HG03575 (cell line): ENCODE results near the gene AGAP1.

Source experiments
- ATAC-seq: cut with Tn5 transposase; IDR thresholded peaks from one replicate; pipeline ENCODE4 v1.9.1; 2021; ENCODE audit not compliant: unreplicated experiment, insufficient number of reproducible peaks, low FRiP score; ENCODE audit errors: extremely low read depth

AGAP1 gene

DNA sequence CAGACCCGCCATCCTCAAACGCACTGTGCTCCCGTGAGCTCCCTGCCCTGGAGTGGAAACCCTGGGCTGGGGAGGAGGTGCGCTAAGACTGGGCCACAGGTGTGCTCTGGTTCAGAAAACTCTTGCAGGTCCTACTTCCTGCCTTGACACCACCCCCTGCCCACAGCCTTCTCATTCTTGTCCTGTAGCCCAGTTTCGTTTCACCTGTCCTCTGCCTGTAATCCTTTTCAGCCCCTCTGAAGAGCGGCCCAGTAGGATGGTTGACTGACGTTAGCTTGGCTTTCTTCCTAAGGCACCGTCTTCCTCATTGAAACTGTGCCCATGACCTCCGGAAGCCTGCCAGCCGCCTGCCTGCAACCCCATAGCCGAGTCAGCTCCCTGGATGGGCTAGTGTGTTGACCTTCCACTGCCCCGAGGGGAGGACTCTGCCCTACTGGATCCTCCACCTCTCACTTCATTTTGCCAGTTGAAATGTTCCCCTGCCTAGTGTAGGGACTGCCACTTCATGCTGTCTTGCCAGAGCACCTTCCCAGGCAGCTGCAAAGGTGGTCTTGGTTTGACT lies 116.9 kb downstream of the AGAP1 start:
- no peak for ATAC-seq

GRCh38 chr2:235611349-235611748 lies 117.5 kb downstream of the AGAP1 start:
- ATAC-seq = no peak

DNA sequence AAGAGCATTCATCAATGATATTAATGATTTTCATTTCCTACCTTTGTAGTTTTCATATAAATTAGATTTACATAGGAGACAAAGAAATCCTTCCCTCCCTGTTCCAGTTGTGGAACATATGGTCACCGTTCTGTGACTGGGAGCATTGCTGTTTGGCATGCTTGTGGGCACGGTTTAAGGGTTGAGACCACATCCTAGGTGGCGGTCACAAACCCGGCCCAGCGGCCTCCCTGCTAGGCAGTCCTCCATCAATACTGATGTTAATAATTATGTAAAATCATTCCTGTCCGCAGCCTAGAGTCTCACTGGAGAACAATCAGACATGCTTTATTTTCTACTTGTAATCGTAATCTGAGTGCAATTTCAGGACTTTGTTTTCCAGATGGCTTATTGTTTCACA lies 117.9 kb downstream of the AGAP1 start:
- ATAC-seq = no peak

GRCh38 chr2:235612181-235612950 lies 118.5 kb downstream of the AGAP1 start:
- ATAC-seq = no peak

DNA sequence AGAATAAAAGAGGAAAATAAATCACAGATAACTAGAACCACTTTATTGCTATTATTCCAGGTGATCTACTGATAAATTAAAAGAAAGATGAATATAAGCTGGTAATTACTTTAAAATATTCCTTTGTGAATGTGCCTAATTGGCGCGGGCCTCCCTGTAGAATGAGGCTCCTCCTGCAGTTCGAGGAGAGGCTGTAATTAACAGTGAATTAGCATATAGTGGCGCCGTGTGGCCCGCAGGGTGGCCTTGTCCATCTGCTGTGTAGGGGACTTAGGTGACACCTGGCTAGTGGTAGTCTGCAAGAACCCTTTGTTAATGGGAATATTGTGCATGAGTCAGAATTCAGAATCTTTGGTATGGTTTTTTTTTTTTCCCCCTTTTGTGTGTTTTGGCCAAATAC lies 119.8 kb downstream of the AGAP1 start:
- ATAC-seq = no peak

GRCh38 chr2:235614176-235614860 lies 120.5 kb downstream of the AGAP1 start:
- no peak for ATAC-seq

DNA sequence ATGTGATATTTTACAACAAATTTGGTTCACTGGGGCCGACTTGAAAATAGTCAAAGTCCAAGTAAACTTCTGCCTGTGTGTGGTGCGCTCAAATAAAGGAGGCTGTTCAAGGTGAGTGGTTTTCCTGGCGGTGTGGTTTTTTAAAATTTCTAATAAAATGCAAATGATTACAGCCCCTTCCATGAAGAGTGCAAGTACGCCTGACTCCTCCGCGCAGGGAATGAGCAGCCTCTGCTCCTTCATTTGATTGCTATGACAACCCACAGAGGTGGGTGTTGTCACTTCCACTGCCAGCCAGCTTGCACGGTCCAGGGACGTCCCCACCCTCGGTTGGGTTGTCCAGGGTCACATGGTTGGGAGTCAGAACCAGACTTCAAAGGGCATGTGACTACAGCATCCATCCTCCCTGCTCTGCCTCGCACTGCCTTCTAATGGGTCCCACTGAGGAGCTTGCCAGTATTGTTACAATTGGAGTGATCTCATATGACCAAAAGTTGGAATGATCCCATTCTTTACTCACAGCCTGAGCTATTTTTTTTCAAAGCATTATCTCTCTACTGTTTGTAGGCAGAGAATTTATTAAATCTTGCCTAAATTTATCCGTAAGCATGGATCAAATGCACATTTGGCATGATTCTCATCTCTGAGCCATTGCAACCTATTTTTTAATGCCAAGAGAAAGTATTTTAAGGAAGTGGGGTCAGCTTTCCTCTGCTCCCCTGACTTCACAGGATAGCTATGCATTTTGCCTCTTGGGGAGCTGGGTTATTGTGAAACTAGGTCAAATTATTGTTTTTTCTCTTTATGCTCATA lies 121.3 kb downstream of the AGAP1 start:
- ATAC-seq = no peak

- ATAC-seq = no peak
Observed at GRCh38 chr2:235616885-235617284, 123.0 kb downstream of the AGAP1 start.

DNA sequence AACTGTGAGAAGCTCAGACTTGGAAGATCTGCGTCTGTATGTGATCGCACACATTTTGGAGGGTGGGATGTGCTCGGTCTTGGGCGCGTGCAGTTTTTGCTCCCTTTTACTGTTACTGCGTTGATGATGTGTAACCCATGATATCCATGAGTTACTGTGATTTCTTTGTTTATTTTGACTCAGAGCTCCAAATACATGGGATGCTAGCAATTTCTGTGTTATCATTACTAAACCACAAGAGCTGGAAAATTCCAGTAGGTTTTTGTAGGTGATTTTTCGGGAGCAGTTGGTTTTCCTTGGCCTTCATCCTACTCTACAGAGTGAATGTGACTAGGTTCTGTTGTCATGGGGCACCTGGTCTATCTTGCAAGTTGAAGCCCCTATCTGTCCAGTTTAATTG lies 124.2 kb downstream of the AGAP1 start:
- ATAC-seq = no peak

DNA sequence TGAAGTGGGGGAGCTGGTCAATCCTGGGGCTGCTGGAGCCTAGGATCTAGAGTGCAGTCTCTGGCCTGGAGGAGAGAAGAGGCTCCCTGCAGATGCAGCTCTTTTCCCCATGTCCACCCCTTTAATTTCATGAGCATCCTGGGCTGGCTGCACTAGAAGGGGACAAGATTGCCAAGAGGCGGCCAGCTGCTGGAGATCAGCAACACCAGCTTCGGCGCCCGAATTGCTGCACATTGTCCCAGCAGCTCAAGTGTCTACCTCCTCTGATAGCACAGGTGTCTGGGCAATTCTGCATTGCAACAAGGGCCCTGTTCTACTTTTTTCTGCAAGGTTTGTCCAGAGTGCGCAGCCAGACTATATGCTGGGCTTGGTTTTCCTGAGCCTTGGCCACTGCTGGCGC lies 125.7 kb downstream of the AGAP1 start:
- no peak for ATAC-seq

DNA sequence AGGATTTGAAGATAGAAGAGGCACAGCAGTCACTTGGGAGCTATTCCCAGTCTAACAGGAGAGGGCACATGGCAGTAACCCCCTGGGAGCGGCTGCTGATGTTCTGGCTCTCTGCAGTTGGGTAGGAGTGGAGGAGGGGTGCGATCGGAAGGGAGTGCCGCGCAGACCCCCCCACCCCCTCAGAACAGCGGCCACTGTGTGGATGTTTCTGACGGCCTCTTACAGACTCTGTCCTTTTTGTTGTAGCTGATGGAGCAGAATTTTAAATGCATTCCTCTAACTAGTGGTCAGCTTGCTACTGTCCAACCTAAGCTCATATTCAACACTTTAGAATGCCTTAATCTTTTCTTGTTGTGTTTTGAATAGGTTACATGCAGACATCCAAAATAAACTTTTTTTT lies 127.9 kb downstream of the AGAP1 start:
- no peak for ATAC-seq

DNA sequence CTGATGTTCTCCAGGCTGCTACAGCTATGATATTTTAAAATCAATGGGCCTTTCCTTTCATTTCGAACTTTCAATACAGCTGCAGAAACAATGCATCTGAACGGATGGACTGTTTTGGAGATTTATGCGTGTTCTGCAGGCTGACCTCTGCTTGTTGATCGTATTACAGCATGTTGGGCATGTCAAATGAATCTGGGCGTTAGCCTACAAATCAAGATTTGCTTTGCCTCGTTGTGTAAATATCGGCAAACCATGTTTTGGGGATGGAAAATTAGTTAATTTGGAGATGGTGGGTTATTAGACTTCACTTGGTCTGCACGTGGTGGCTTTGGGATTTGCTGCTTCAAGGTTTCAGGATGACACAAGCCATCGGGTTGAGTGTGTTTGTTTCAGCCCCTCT lies 129.3 kb downstream of the AGAP1 start:
- ATAC-seq = no peak

DNA sequence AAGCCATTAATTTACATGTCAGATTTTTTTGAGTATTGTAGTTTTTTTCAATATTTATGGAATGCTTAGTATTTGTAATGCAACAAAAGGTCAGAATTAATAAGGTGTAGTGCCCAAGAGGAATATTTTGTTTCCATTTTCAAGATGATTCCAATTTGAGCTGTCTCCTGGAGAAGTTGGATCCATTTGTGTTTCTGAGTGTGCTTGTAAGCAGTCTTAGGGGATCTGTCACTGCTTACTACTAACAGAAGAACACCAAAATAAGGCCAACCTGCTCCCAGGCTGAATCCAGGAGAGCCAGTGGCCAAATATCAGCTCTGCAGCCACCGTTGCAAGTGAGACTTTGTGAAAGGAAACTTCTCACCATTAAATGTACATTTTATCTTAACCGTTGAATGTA lies 129.9 kb downstream of the AGAP1 start:
- no peak for ATAC-seq

- ATAC-seq = no peak
Observed at GRCh38 chr2:235626658-235627057, 132.8 kb downstream of the AGAP1 start.

DNA sequence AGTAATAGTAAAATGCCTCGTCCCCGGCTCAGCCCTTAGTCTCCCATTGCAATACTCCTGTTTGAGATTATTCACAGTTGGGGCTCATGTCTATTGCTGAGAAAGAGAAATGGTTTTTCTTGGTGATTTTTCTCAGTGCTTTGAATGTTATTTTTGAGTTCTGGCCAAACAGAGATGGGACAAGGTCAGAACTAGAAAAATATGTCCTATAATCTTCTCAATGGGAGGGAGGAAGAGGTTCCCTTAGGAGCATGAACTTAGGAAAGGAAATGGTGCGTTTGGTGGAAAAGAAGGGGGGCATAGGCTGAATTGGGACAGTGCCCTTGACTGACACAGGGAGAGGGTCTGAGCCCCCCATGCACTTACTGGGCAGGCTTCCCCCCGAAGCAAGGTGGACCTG lies 133.8 kb downstream of the AGAP1 start:
- no peak for ATAC-seq

DNA sequence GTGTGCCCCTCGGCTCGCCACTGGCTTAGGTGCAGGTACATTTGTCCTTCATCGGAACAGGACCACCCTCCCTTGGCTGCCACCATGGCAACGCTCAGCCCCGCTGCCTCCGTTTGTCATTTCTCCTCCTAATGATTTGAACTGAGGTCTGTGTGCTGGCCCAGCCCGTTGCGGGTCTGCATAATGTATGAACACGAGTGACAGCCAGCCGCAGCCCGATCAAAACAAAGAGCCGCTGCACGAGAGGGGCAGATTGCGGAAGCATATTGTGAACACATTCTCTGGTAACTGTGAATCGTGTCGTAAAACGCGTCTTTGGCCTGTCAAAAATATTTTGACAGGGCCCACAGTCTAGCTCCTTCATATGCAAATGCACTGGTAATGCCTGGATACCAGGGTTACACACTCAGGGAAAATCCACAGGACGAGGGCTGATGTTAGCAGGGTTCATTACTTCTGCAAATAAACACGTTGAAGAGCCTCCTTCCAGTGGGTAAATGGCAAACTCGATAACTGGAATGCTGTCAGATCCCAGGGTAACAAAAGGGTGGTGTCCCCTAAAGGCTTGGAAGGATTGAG lies 137.0 kb downstream of the AGAP1 start:
- no peak for ATAC-seq

DNA sequence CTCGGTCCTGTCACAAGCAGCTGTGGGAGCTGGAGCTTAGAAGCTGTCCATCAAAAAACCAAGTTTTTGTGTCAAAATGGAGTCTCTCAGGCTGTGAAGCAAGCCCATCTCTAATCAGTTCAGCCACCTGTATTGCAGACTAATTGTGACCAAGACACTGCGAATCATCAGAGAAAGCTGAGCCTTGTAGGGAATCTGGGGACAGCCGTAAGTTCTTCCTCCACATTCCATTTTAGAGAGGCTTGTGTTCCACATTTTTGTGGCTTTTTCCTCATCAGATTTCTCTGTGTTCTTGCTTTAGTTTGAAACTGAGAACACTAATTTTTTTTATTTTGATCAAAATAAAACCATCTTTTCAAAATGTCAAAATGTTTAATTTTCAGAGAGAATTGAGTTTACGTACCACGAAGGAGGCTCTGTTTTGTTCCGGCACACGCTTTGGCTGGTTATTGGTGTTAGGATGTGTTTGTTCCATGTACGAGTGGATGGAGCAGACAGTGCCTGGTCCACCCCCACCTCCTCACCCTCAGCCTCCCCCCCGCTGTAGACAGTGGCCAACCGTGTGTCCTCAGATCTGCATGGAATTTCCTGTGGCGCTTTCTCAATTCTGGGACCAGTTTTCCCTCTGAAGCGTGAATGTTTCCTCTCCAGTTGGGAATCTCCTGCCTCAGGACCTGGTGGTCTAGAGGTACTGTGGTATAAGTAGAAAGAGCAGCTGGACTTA lies 140.8 kb downstream of the AGAP1 start:
- ATAC-seq = no peak

DNA sequence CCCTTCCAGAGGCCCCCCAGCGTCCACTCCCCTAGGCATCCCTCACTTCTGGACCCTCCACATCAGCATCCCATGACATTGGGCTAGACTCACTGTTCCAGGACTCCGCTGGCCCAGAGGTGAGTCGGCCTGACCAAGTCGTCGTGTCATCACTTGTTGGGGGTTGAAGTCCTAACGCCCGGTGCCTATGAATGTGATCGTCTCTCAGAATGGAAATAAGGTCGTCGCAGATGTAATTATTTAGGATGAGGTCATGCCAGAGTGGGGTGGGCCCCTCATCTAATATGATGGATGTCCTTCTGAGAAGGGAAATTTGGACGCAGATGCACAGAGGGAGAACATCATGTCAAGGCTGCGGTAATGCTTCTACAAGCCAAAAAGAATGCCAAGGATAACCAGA lies 142.7 kb downstream of the AGAP1 start:
- ATAC-seq = no peak

DNA sequence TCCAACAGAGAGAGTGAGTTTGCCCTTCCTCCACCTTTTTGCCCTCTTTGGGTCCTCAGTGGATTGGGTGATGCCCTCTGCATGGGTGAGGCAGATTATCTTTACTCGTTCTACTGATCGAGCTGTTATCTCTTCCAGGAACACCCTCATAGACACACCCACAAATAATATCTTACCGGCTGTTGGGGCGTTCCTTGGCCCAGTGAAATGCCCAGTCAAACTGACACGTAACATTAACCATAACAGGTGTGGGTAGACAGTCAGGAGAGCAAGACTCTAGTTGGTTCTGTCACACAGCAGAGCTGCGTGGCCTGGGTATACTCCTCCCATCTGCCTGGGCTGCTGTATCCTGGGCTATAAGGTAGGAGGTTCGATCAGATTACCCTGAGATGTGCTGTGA lies 144.1 kb downstream of the AGAP1 start:
- no peak for ATAC-seq
